Endothelial cell of umbilical vein (primary cell): ENCODE measurements around the gene CLEC4D. TPM values are rescaled to one million over a fixed set of nuclear protein-coding genes. Genes with fewer than 3 reads are reported as not detected.

Experiments
- BruUV-seq: library from RNA; stranded (reverse); fragments of 400-500 nt; replicated peaks from 2 replicates; lab custom pipeline; 2021; lab: Mats Ljungman, UMichigan
- CTCF ChIA-PET: fragments of 300-600, 350-600 bp; sonication (Branson Sonifier 250); formaldehyde crosslinking; loops from one replicate; lab custom pipeline; 2021; ENCODE audit warnings: antibody characterized with exemption, inconsistent platforms; lab: Charles Lee
- POLR2A ChIA-PET: fragments of 300-600, 350-600 bp; sonication (Branson Sonifier 250); formaldehyde crosslinking; loops from one replicate; lab custom pipeline; 2021; ENCODE audit warnings: antibody characterized with exemption, inconsistent platforms; lab: Charles Lee
- DNase-seq: peaks from one replicate; pipeline ENCODE4 v3.0.0-alpha.2; 2011; ENCODE audit warnings: low read depth, low spot score
- FAIRE-seq: peaks from 2 replicates; lab custom pipeline; 2011; peaks lifted over from hg19 to GRCh38; lab: Jason Lieb, UNC
- H2AFZ ChIP-seq: 2 replicates; pipeline ENCODE4 v1.6.0; 2012; ENCODE audit warnings: low read depth, low read length, control low read depth, inconsistent platforms
- H3K27ac ChIP-seq: 2 replicates; pipeline ENCODE4 v1.5.1; 2011; ENCODE audit warnings: low read depth, mild to moderate bottlenecking, control low read depth, low read length, moderate library complexity; ENCODE audit not compliant: insufficient read depth
- H3K27me3 ChIP-seq, 2 experiments: 2 replicates each; pipeline versions ENCODE4 v1.6.0 to v1.6.1; 2011; ENCODE audit warnings: low read length in 2 of 2, mixed read lengths in 1 of 2; ENCODE audit not compliant: control insufficient read depth in 2 of 2, insufficient read depth in 2 of 2
- H3K36me3 ChIP-seq, 2 experiments: 2 replicates in 1 of 2; 3 replicates in 1 of 2; pipeline ENCODE4 v1.5.1; 2011; ENCODE audit warnings: low read length in 2 of 2, mild to moderate bottlenecking in 1 of 2, moderate library complexity in 1 of 2; ENCODE audit not compliant: control insufficient read depth in 2 of 2, insufficient read depth in 2 of 2; ENCODE audit errors: extremely low read depth in 1 of 2
- H3K4me1 ChIP-seq: 3 replicates; pipeline ENCODE4 v1.5.1; 2011; ENCODE audit warnings: mild to moderate bottlenecking, low read length; ENCODE audit not compliant: control insufficient read depth, insufficient read depth; ENCODE audit errors: extremely low read depth
- H3K4me2 ChIP-seq: 2 replicates; pipeline ENCODE4 v1.6.1; 2011; ENCODE audit warnings: low read length, control low read depth, mixed read lengths; ENCODE audit not compliant: insufficient read depth
- H3K4me3 ChIP-seq, 3 experiments: fragments of 200-600 bp in 1 of 3; sonication (generic), shearing (Covaris generic) in 1 of 3; replicated peaks in 1 of 3; 2 replicates each; pipeline ENCODE4 v1.5.1; 2011 to 2016; ENCODE audit warnings: control low read depth in 3 of 3, low read length in 3 of 3, mild to moderate bottlenecking in 2 of 3, inconsistent platforms in 1 of 3, low read depth in 1 of 3, moderate library complexity in 1 of 3; ENCODE audit not compliant: insufficient read depth in 1 of 3
- H3K79me2 ChIP-seq: 2 replicates; pipeline ENCODE4 v1.6.0; 2012; ENCODE audit warnings: low read length, inconsistent platforms; ENCODE audit not compliant: control insufficient read depth, insufficient read depth
- H3K9ac ChIP-seq: replicated peaks from 2 replicates; pipeline ENCODE3; 2011; ENCODE audit warnings: low read length, control low read depth; ENCODE audit not compliant: insufficient read depth; ENCODE audit errors: extremely low read depth
- H3K9me1 ChIP-seq: replicated peaks from 3 replicates; pipeline ENCODE4 v1.6.0; 2011; ENCODE audit warnings: mild to moderate bottlenecking, low read length; ENCODE audit not compliant: control insufficient read depth, insufficient read depth; ENCODE audit errors: extremely low read depth
- H3K9me3 ChIP-seq: replicated peaks from 2 replicates; pipeline ENCODE4 v1.5.1; 2012; ENCODE audit warnings: low read length, inconsistent platforms; ENCODE audit not compliant: control insufficient read depth, insufficient read depth
- H4K20me1 ChIP-seq: replicated peaks from 2 replicates; pipeline ENCODE3; 2011; ENCODE audit warnings: mild to moderate bottlenecking, low read length; ENCODE audit not compliant: control insufficient read depth, insufficient read depth; ENCODE audit errors: extremely low read depth
- EZH2 ChIP-seq: IDR thresholded peaks from 2 replicates; pipeline ENCODE4 v1.6.1; 2012; ENCODE audit warnings: borderline replicate concordance, low read depth, mild to moderate bottlenecking, moderate library complexity, low read length, inconsistent platforms; ENCODE audit not compliant: severe bottlenecking
- FOS ChIP-seq: IDR thresholded peaks from 2 replicates; pipeline ENCODE4 v1.6.1; 2011; ENCODE audit warnings: mild to moderate bottlenecking, low read length, moderate library complexity, borderline replicate concordance; ENCODE audit not compliant: insufficient read depth
- GATA2 ChIP-seq: IDR thresholded peaks from 2 replicates; pipeline ENCODE4 v1.7.0; 2011; ENCODE audit warnings: low read depth, mild to moderate bottlenecking, moderate library complexity, mixed read lengths, low read length; ENCODE audit not compliant: insufficient read length, insufficient read depth
- JUN ChIP-seq: IDR thresholded peaks from 2 replicates; pipeline ENCODE4 v1.6.1; 2011; ENCODE audit warnings: borderline replicate concordance, low read depth; ENCODE audit not compliant: insufficient read length, insufficient read depth
- MYC ChIP-seq: IDR thresholded peaks from one replicate; pipeline ENCODE4 v1.6.1; 2011; ENCODE audit warnings: mild to moderate bottlenecking, low read depth, low read length
- POLR2A ChIP-seq: IDR thresholded peaks from 2 replicates; pipeline ENCODE4 v1.6.1; 2012; ENCODE audit warnings: low read depth, mild to moderate bottlenecking, control low read depth, low read length
- POLR2AphosphoS5 ChIP-seq: IDR thresholded peaks from 2 replicates; pipeline ENCODE4 v1.6.1; 2012; ENCODE audit warnings: low read depth, mild to moderate bottlenecking, control low read depth, low read length, moderate library complexity; ENCODE audit not compliant: insufficient read depth
- dilution Hi-C: fragments of 300-500 bp; cut with MboI; formaldehyde crosslinking; loops from one replicate; pipeline ENCODE4 v1.15.0; 2019; ENCODE audit warnings: low sequenced_read_pairs; ENCODE audit not compliant: extremely low pct_ligation_motif_present
- intact Hi-C: fragments of 100-400 bp; cut with micrococcal nuclease; formaldehyde crosslinking; loops from one replicate; pipeline ENCODE4 v1.10.0; 2022
- polyA plus RNA-seq, 4 experiments: library from polyadenylated mRNA; depleted of rRNA in 3 of 4; stranded (reverse) in 3 of 4; unstranded in 1 of 4; fragments of >200 nt; gene quantifications; 2 replicates each; pipeline versions ENCODE4 v1.2.1 to v1.2.3, GENCODE V29; 2011 to 2012; ENCODE audit warnings: missing spikeins in 1 of 4
- total RNA-seq: library from RNA; stranded (reverse); gene quantifications from 2 replicates; pipeline ENCODE4 v1.2.3, GENCODE V29; 2021
- TF ChIP-seq, protein P1 (sequence below), 2 donors: IDR thresholded peaks; 1 replicate in 1 of 2; 2 replicates in 1 of 2; pipeline ENCODE4 v1.5.1; 2011; ENCODE audit warnings: low read length in 2 of 2, mild to moderate bottlenecking in 2 of 2, moderate library complexity in 2 of 2, control low read depth in 1 of 2, inconsistent platforms in 1 of 2, low read depth in 1 of 2; ENCODE audit not compliant: insufficient read depth in 1 of 2; ENCODE audit errors: extremely low read depth in 1 of 2
- TF ChIP-seq, protein P2 (sequence below): IDR thresholded peaks from 2 replicates; pipeline ENCODE4 v1.6.1; 2011; ENCODE audit not compliant: insufficient read depth, insufficient read length

CLEC4D gene
- total and polyA plus RNA-seq, 2 donors (not counting 3 experiments of a cell fraction or from before 2014, with no cell fraction given), result not detected

- no peaks in the 10 kb centered on the region for H3K79me2 ChIP-seq
- H3K27me3 ChIP-seq, result peaks cover 0 to 7% of the 10 kb centered on the region in 2 experiments
- H3K4me3 ChIP-seq, result no peak overlapping the region
- peaks cover 9% of the 10 kb centered on the region for H3K4me1 ChIP-seq
- H2AFZ ChIP-seq, result no peak overlapping the region
- FAIRE-seq, result no peak
- H4K20me1 ChIP-seq, result no peaks in the 10 kb centered on the region
- no peak for DNase-seq
- no peak overlapping the region for H3K27ac ChIP-seq
- no peaks in the 10 kb centered on the region for H3K36me3 ChIP-seq
- no peaks in the 10 kb centered on the region for H3K9me3 ChIP-seq
- BruUV-seq, result no TSS peak
- ChIA-PET POLR2A (no interaction called here), CTCF (no interaction called here)
- no peak overlapping the region for H3K9ac ChIP-seq
- dilution Hi-C loops (no loop called here), intact Hi-C loops (no loop called here)
- TF ChIP-seq GATA2 (no peak), POLR2AphosphoS5 (no peak), POLR2A (no peak), JUN (no peak), FOS (no peak), MYC (no peak), EZH2 (no peak)
- TF ChIP-seq, protein P1, sequence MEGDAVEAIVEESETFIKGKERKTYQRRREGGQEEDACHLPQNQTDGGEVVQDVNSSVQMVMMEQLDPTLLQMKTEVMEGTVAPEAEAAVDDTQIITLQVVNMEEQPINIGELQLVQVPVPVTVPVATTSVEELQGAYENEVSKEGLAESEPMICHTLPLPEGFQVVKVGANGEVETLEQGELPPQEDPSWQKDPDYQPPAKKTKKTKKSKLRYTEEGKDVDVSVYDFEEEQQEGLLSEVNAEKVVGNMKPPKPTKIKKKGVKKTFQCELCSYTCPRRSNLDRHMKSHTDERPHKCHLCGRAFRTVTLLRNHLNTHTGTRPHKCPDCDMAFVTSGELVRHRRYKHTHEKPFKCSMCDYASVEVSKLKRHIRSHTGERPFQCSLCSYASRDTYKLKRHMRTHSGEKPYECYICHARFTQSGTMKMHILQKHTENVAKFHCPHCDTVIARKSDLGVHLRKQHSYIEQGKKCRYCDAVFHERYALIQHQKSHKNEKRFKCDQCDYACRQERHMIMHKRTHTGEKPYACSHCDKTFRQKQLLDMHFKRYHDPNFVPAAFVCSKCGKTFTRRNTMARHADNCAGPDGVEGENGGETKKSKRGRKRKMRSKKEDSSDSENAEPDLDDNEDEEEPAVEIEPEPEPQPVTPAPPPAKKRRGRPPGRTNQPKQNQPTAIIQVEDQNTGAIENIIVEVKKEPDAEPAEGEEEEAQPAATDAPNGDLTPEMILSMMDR (IDR thresholded peaks at IDR 0.05; ENCODE audit: extremely low read depth in 1 of 2, insufficient read depth in 1 of 2, low read depth in 1 of 2, low read length in 2 of 2), result no peak
- TF ChIP-seq, protein P2, sequence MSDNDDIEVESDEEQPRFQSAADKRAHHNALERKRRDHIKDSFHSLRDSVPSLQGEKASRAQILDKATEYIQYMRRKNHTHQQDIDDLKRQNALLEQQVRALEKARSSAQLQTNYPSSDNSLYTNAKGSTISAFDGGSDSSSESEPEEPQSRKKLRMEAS, result no peak
- H3K9me1 ChIP-seq, result no peaks in the 10 kb centered on the region
- H3K4me2 ChIP-seq, result no peak overlapping the region
Observed at GRCh38 chr12:8549381-8549780, 36.1 kb downstream of the CLEC4D start.
